Natural killer cell (primary cell): ENCODE measurements around the gene FYN. TPM values are rescaled to one million over a fixed set of nuclear protein-coding genes. Genes with fewer than 3 reads are reported as not detected.
A peak's percentile ranks its signal among the peaks of the same experiment; 100 is the strongest.

Experiments
- ATAC-seq, 3 donors: fragments of 150-1000 bp in 2 of 3; fragments of 200-7000 bp in 1 of 3; cut with Tn5 transposase; 1 replicate in 1 of 3; 2 replicates in 2 of 3; pipeline ENCODE4 v1.10.0; 2021; ENCODE audit warnings: mild to moderate bottlenecking in 2 of 3, moderate library complexity in 2 of 3
- DNase-seq, 2 donors: peaks; one replicate each; pipeline versions ENCODE4 v3.0.0 to v3.0.0-alpha.2; 2013 to 2021; ENCODE audit warnings: mixed read lengths in 1 of 2
- H3K27ac ChIP-seq: one replicate; pipeline ENCODE4 v1.5.1; 2013; ENCODE audit warnings: mild to moderate bottlenecking, low read length
- H3K27me3 ChIP-seq: one replicate; pipeline ENCODE4 v1.6.1; 2013; ENCODE audit warnings: low read length; ENCODE audit not compliant: control insufficient read depth, insufficient read depth
- H3K36me3 ChIP-seq: one replicate; pipeline ENCODE4 v1.6.1; 2013; ENCODE audit warnings: low read length; ENCODE audit not compliant: control insufficient read depth, insufficient read depth
- H3K4me1 ChIP-seq: one replicate; pipeline ENCODE4 v1.6.1; 2013; ENCODE audit warnings: low read length; ENCODE audit not compliant: control insufficient read depth, insufficient read depth
- H3K4me3 ChIP-seq: one replicate; pipeline ENCODE4 v1.5.1; 2013; ENCODE audit warnings: low read length
- H3K9me3 ChIP-seq: one replicate; pipeline ENCODE4 v1.6.1; 2013; ENCODE audit warnings: low read length; ENCODE audit not compliant: control insufficient read depth, insufficient read depth
- H3K27ac Mint-ChIP-seq, 2 donors: one replicate each; pipeline ENCODE4 v1.8.0; 2022; ENCODE audit warnings: mild to moderate bottlenecking in 2 of 2, mixed read lengths in 2 of 2, moderate library complexity in 1 of 2
- H3K27me3 Mint-ChIP-seq, 2 donors: one replicate each; pipeline ENCODE4 v1.8.0; 2022; ENCODE audit warnings: low read depth in 2 of 2, mixed read lengths in 2 of 2
- H3K36me3 Mint-ChIP-seq: one replicate; pipeline ENCODE4 v1.8.0; 2022; ENCODE audit warnings: mixed read lengths
- H3K4me1 Mint-ChIP-seq, 2 donors: one replicate each; pipeline ENCODE4 v1.8.0; 2022; ENCODE audit warnings: mixed read lengths in 2 of 2
- H3K4me3 Mint-ChIP-seq: one replicate; pipeline ENCODE4 v1.8.0; 2022; ENCODE audit warnings: mild to moderate bottlenecking, moderate library complexity, mixed read lengths
- H3K9me3 Mint-ChIP-seq, 2 donors: one replicate each; pipeline ENCODE4 v1.8.0; 2022; ENCODE audit warnings: mixed read lengths in 2 of 2
- CTCF ChIP-seq: fragments of 200-600 bp; IDR thresholded peaks from one replicate; pipeline ENCODE4 v1.8.0; 2022; ENCODE audit warnings: antibody characterized with exemption
- WGBS: methylation state at CpG from one replicate; pipeline ENCODE4 v1.1.7; 2013; ENCODE audit warnings: missing lambda C conversion rate; ENCODE audit not compliant: insufficient coverage; 5-methylcytosine and 5-hydroxymethylcytosine counted together
- intact Hi-C: fragments of 100-400 bp; cut with micrococcal nuclease; formaldehyde crosslinking; loops from one replicate; pipeline ENCODE4 v1.14.2; 2022
- total RNA-seq, 4 donors: library from RNA; stranded (reverse); fragments of 120-200 nt in 1 of 4; gene quantifications; one replicate each; pipeline versions ENCODE4 v1.2.3 to v1.2.4, GENCODE V29; 2013 to 2022

Gene FYN
- total RNA-seq, 3 donors from 2014 or later (not counting 1 experiment from before 2014, with no cell fraction given), result 616 to 757 (median 713) TPM

- peaks cover 82% of the 10 kb centered on the region for H3K36me3 ChIP-seq
- H3K4me3 Mint-ChIP-seq, result no peak overlapping the region
- no peak overlapping the region for H3K27ac ChIP-seq
- H3K27ac Mint-ChIP-seq, result peak overlapping the region; percentile 36 to 100
- H3K27me3 ChIP-seq, result no peaks in the 10 kb centered on the region
- WGBS, result 100% methylated on average over 2 of the region's 4 CpGs
- no peak for ATAC-seq
- H3K4me3 ChIP-seq, result no peak overlapping the region
- H3K9me3 Mint-ChIP-seq, result no peaks in the 10 kb centered on the region
- H3K27me3 Mint-ChIP-seq, result no peaks in the 10 kb centered on the region
- DNase-seq, result no peak
- peaks cover 33 to 48% of the 10 kb centered on the region in 2 donors for H3K4me1 Mint-ChIP-seq
- H3K36me3 Mint-ChIP-seq, result peaks cover 11% of the 10 kb centered on the region
- peaks cover 31% of the 10 kb centered on the region for H3K4me1 ChIP-seq
- no peak for TF ChIP-seq CTCF
- no peaks in the 10 kb centered on the region for H3K9me3 ChIP-seq
- intact Hi-C loops, result no loop called here
Observed at GRCh38 chr6:111707773-111708172, 165.5 kb downstream of the FYN start.

GRCh38 chr6:111706841-111707391 is 166.3 kb downstream of the FYN start:
- intact Hi-C loops, result no loop called here
- ATAC-seq (no peak), DNase-seq (no peak)
- H3K4me1 ChIP-seq, result peaks cover 26% of the 10 kb centered on the region
- no peaks in the 10 kb centered on the region for H3K27me3 ChIP-seq
- no peaks in the 10 kb centered on the region for H3K9me3 Mint-ChIP-seq
- H3K27ac ChIP-seq, result no peak overlapping the region
- peaks cover 82% of the 10 kb centered on the region for H3K36me3 ChIP-seq
- no peak for TF ChIP-seq CTCF
- no peaks in the 10 kb centered on the region for H3K9me3 ChIP-seq
- no peak overlapping the region for H3K4me3 Mint-ChIP-seq
- peaks cover 11% of the 10 kb centered on the region for H3K36me3 Mint-ChIP-seq
- WGBS, result 100% methylated on average over 1 of the region's 2 CpGs
- H3K27ac Mint-ChIP-seq, result peak overlapping the region; percentile 36 to 100
- no peak overlapping the region for H3K4me3 ChIP-seq
- H3K27me3 Mint-ChIP-seq, result no peaks in the 10 kb centered on the region
- peaks cover 29 to 40% of the 10 kb centered on the region in 2 donors for H3K4me1 Mint-ChIP-seq

- Mint-ChIP-seq H3K27ac (peak overlapping the region; percentile 35 to 72), H3K36me3 (peaks cover 21% of the 10 kb centered on the region)
- no peak for ATAC-seq
Observed at GRCh38 chr6:111703723-111704122, 169.5 kb downstream of the FYN start.

More at GRCh38 chr6:111703723-111704122, 169.5 kb downstream of the FYN start:
- 97% methylated on average over 7 of the region's 7 CpGs for WGBS
- Mint-ChIP-seq H3K4me3 (no peak overlapping the region), H3K9me3 (no peaks in the 10 kb centered on the region), H3K27me3 (no peaks in the 10 kb centered on the region), H3K4me1 (peaks cover 20 to 23% of the 10 kb centered on the region in 2 donors)
- no peak overlapping the region for H3K27ac ChIP-seq
- H3K4me3 ChIP-seq, result no peak overlapping the region
- intact Hi-C loops, result no loop called here
- H3K36me3 ChIP-seq, result peaks cover 96% of the 10 kb centered on the region
- TF ChIP-seq CTCF, result no peak
- no peaks in the 10 kb centered on the region for H3K9me3 ChIP-seq
- DNase-seq, result no peak
- peaks cover 8% of the 10 kb centered on the region for H3K4me1 ChIP-seq
- H3K27me3 ChIP-seq, result no peaks in the 10 kb centered on the region
